ENCODE measurements around the gene ABI3BP.

DNA sequence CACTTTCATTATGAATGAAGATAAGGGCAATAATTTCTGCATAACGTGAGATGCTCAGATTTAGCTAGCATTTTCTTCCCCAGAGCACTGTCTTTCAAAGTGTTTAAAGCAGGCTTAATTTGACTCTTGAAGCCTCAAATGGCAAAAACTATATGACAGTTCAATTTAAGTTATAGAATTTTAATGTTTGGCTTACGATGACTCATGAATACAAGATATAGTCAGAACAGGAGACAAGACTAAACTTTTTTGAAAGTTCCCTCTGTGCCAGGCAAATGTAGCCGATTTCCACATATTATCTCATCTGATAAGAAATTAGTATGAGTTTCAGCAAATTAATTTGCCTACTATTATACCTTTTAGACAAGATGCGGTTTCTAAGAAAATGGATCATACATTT is 19.6 kb downstream of the ABI3BP start:
- no peak for TF ChIP-seq POLR2A (IDR thresholded peaks at IDR 0.05; ENCODE audit: low read depth, low read length)
- no peak for TF ChIP-seq TAF1 (IDR thresholded peaks at IDR 0.05; ENCODE audit: low read depth, low read length)
- no peak for TF ChIP-seq POLR2AphosphoS5 (IDR thresholded peaks at IDR 0.05; ENCODE audit: low read depth, low read length)
